Measurements from ENCODE around the gene RERE.
A peak's percentile ranks its signal among the peaks of the same experiment; 100 is the strongest.

RERE gene

GRCh38 chr1:8684590-8684989 is 132.8 kb downstream of the RERE start:
- no peak for DNase-seq

GRCh38 chr1:8682573-8682972 is 134.9 kb downstream of the RERE start:
- no peak for DNase-seq

GRCh38 chr1:8681911-8682310 is 135.5 kb downstream of the RERE start:
- no peak for DNase-seq

- DNase-seq: no peak
Observed at GRCh38 chr1:8680664-8681650, 136.5 kb downstream of the RERE start.

GRCh38 chr1:8679929-8680663 is 137.3 kb downstream of the RERE start:
- DNase-seq: no peak

GRCh38 chr1:8679395-8679800 is 138.0 kb downstream of the RERE start:
- no peak for DNase-seq

GRCh38 chr1:8678673-8679394 is 138.6 kb downstream of the RERE start:
- DNase-seq: no peak

GRCh38 chr1:8677782-8678181 is 139.7 kb downstream of the RERE start:
- no peak for DNase-seq

- DNase-seq: no peak
Observed at GRCh38 chr1:8676813-8677212, 140.6 kb downstream of the RERE start.

- DNase-seq: no peak
Observed at GRCh38 chr1:8676072-8676471, 141.4 kb downstream of the RERE start.

GRCh38 chr1:8674912-8675311 is 142.5 kb downstream of the RERE start:
- DNase-seq: no peak

- DNase-seq: no peak
Observed at GRCh38 chr1:8674481-8674880, 143.0 kb downstream of the RERE start.

GRCh38 chr1:8671306-8671917 is 146.0 kb downstream of the RERE start:
- DNase-seq: peak; percentile 7

- DNase-seq: no peak
Observed at GRCh38 chr1:8670371-8670818, 147.0 kb downstream of the RERE start.

GRCh38 chr1:8669606-8670335 is 147.7 kb downstream of the RERE start:
- DNase-seq: no peak

GRCh38 chr1:8667869-8668594 is 149.4 kb downstream of the RERE start:
- no peak for DNase-seq

- DNase-seq: no peak
Observed at GRCh38 chr1:8666389-8667167, 150.9 kb downstream of the RERE start.

- no peak for DNase-seq
Observed at GRCh38 chr1:8665833-8666232, 151.6 kb downstream of the RERE start.

- DNase-seq: no peak
Observed at GRCh38 chr1:8664887-8665286, 152.6 kb downstream of the RERE start.

GRCh38 chr1:8663915-8664329 is 153.5 kb downstream of the RERE start:
- no peak for DNase-seq

All from effector CD4-positive, alpha-beta T cell (primary cell).